GM06990 (cell line): ENCODE measurements around the gene BCL7C.

Experiments
- DNase-seq: peaks from one replicate; pipeline ENCODE4 v3.0.0-alpha.2; 2011; ENCODE audit not compliant: insufficient read length; ENCODE audit errors: extremely low read depth
- H3K27me3 ChIP-seq: replicated peaks from 2 replicates; pipeline ENCODE4 v1.6.0; 2011; ENCODE audit warnings: low read length; ENCODE audit not compliant: control insufficient read depth, insufficient read depth
- H3K36me3 ChIP-seq: 2 replicates; pipeline ENCODE4 v1.5.1; 2011; ENCODE audit warnings: low read length; ENCODE audit not compliant: control insufficient read depth, insufficient read depth
- H3K4me3 ChIP-seq: replicated peaks from 2 replicates; pipeline ENCODE4 v1.5.1; 2011; ENCODE audit warnings: low read depth, mild to moderate bottlenecking, control low read depth, low read length
- CTCF ChIP-seq: IDR thresholded peaks from 2 replicates; pipeline ENCODE4 v1.5.1; 2011; ENCODE audit warnings: low read length, control low read depth, mild to moderate bottlenecking, inconsistent platforms; ENCODE audit not compliant: insufficient read depth, poor library complexity, severe bottlenecking

BCL7C gene

GRCh38 chr16:30907064-30907463, 13.2 kb upstream of the BCL7C start:
- no peak for DNase-seq
- TF ChIP-seq CTCF: no peak
- Histone ChIP-seq H3K27me3 (no peaks in the 10 kb centered on the region), H3K36me3 (no peaks in the 10 kb centered on the region), H3K4me3 (no peak overlapping the region)

DNA sequence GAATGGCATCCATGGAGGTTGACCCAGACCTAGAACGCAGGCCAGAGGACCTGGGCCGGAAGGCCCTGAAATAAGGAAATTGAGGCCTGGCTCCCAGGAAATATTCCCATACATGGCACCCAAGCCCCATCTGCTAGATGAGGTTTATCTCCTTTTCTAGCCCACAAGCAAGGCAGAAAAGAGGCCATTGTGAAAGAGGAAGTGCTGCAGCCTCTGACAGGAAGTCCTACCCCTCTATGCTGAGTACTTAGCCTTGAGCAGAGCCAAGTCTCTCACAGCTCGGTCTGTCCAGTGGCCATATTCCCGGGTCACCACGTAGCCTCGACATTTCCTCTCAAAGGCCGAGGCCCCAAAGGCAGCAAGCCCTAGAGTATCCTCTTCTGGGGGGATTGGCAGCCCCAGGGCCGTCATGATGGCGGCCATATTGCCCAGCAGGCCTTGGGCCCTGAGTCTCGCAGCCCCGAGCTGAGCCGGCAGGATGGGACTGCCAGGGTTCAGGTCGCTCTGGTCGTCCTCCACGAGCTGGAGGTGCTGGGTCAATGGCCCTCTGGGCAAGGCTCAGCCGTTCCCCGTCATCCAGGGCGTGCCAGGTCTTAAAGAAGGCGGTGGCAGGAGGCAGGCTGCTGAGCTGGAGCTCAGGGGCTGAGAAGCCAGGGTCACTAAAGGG, 10.4 kb upstream of the BCL7C start:
- Histone ChIP-seq H3K4me3 (no peak overlapping the region), H3K27me3 (no peaks in the 10 kb centered on the region), H3K36me3 (no peaks in the 10 kb centered on the region)
- DNase-seq: no peak
- TF ChIP-seq CTCF: no peak

DNA sequence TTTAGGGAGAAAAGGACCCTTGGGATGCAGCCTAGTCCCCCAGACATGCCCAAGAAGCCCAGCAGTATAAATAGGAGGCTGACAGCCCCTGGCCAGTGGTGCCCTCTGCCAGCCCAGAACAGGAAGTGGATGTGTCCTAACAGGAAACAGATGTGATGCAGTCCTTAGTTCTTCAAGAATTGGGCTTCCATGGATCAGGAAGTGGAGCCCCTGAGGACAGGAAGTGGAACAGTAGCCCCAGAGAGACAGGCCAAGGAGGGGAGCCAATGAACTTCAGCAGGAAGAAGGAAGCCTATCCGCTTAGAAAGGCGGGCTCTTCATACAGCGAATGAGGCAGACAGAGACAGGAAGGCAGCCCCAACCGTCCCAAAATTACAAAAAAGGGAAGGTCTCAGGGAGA, 9.7 kb upstream of the BCL7C start:
- Histone ChIP-seq H3K27me3 (no peaks in the 10 kb centered on the region), H3K4me3 (no peak overlapping the region), H3K36me3 (no peaks in the 10 kb centered on the region)
- no peak for TF ChIP-seq CTCF
- no peak for DNase-seq

DNA sequence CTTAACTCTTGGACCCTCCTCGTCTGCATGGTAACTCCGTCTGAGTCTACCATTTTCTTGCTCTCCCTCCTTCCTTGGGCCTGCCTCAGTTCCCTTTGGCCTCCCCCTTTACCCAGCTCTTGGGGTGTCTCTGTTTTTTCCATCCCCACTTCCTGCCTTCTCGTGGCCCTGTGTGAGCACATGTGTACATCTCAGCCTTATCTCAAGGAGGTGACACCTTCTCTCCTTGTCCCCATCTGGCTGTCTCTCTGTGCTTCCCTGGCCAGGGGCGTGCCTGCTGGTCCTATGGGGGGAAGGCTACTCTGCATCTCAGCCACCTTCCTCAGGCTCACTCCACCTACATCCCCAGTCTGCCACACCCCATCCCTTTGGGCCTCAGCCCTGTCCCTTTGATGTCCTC, 9.1 kb upstream of the BCL7C start:
- Histone ChIP-seq H3K4me3 (no peak overlapping the region), H3K27me3 (no peaks in the 10 kb centered on the region), H3K36me3 (no peaks in the 10 kb centered on the region)
- no peak for TF ChIP-seq CTCF
- DNase-seq: no peak

- no peaks in the 10 kb centered on the region for H3K27me3 ChIP-seq
- H3K36me3 ChIP-seq: no peaks in the 10 kb centered on the region
- TF ChIP-seq CTCF: no peak
- peak overlapping the region; percentile 60 for H3K4me3 ChIP-seq
- peak; percentile 78 for DNase-seq
Observed at GRCh38 chr16:30902029-30902972, 8.4 kb upstream of the BCL7C start.
